Measurements from ENCODE around the gene VEZF1. TPM values are rescaled to one million over a fixed set of nuclear protein-coding genes. Genes with fewer than 3 reads are reported as not detected.

VEZF1 gene
- total RNA-seq, 1 donor from 2014 or later = 50.9 TPM

GRCh38 chr17:57956291-57957119 lies 31.5 kb downstream of the VEZF1 start:
- DNase-seq (ENCODE audit: low read depth) (no peak), FAIRE-seq (no peak)
- H4K20me1 ChIP-seq (ENCODE audit: insufficient read depth, low read length) = no peaks in the 10 kb centered on the region
- Mint-ChIP-seq H3K9me3 (ENCODE audit: unreplicated experiment) (peaks cover 2% of the 10 kb centered on the region), H3K4me1 (ENCODE audit: low read depth, unreplicated experiment) (peaks cover 36% of the 10 kb centered on the region), H3K27me3 (ENCODE audit: low read depth, unreplicated experiment) (no peaks in the 10 kb centered on the region), H3K36me3 (ENCODE audit: low read depth, unreplicated experiment) (no peaks in the 10 kb centered on the region), H3K4me3 (ENCODE audit: unreplicated experiment) (peak overlapping the region; percentile 84), H3K27ac (ENCODE audit: unreplicated experiment) (peak overlapping the region; percentile 87)
- no peak overlapping the region for H3K27ac ChIP-seq (ENCODE audit: low read depth, low read length)
- no peak overlapping the region for H3K9ac ChIP-seq (ENCODE audit: low read length)
- no peak overlapping the region for H3K4me3 ChIP-seq (ENCODE audit: insufficient read depth, low read depth, low read length)
- H2AFZ ChIP-seq (ENCODE audit: low read depth, low read length) = no peak overlapping the region
- H3K4me2 ChIP-seq (ENCODE audit: low read length) = peak overlapping the region; percentile 96
- H3K27me3 ChIP-seq (ENCODE audit: insufficient read depth, low read length) = no peaks in the 10 kb centered on the region
- H3K79me2 ChIP-seq (ENCODE audit: insufficient read depth, low read length) = peaks cover 29% of the 10 kb centered on the region
- TF ChIP-seq CTCF (IDR thresholded peaks at IDR 0.05; ENCODE audit: insufficient read depth, low read depth, low read length) = no peak
- TF ChIP-seq EZH2 (IDR thresholded peaks at IDR 0.05; ENCODE audit: insufficient read depth, low read length) = no peak
- H3K4me1 ChIP-seq (ENCODE audit: insufficient read depth, low read length) = peaks cover 24% of the 10 kb centered on the region
- H3K36me3 ChIP-seq (ENCODE audit: insufficient read depth, low read length) = no peaks in the 10 kb centered on the region
- H3K9me3 ChIP-seq (ENCODE audit: insufficient read depth, low read depth, low read length) = no peaks in the 10 kb centered on the region

GRCh38 chr17:57955183-57955931 lies 32.7 kb downstream of the VEZF1 start, which contains the start of gene CUEDC1:
Gene CUEDC1, minus strand, starts transcription at chr17:57955412. Its CDS starts 69,848 bp downstream, at chr17:57885564.
- Histone ChIP-seq H4K20me1 (ENCODE audit: insufficient read depth, low read length) (no peaks in the 10 kb centered on the region), H3K36me3 (ENCODE audit: insufficient read depth, low read length) (no peaks in the 10 kb centered on the region), H3K27ac (ENCODE audit: low read depth, low read length) (peak within 1 kb of the TSS; percentile 57), H3K4me3 (ENCODE audit: insufficient read depth, low read depth, low read length) (peak within 1 kb of the TSS; percentile 67), H3K9ac (ENCODE audit: low read length) (peak within 1 kb of the TSS; percentile 85), H3K27me3 (ENCODE audit: insufficient read depth, low read length) (no peaks in the 10 kb centered on the region), H3K4me2 (ENCODE audit: low read length) (peak within 1 kb of the TSS; percentile 96), H3K79me2 (ENCODE audit: insufficient read depth, low read length) (peaks cover 31% of the 10 kb centered on the region), H3K4me1 (ENCODE audit: insufficient read depth, low read length) (peaks cover 33% of the 10 kb centered on the region), H3K9me3 (ENCODE audit: insufficient read depth, low read depth, low read length) (no peaks in the 10 kb centered on the region), H2AFZ (ENCODE audit: low read depth, low read length) (peak within 1 kb of the TSS; percentile 68)
- no peak for FAIRE-seq
- Mint-ChIP-seq H3K9me3 (ENCODE audit: unreplicated experiment) (peaks cover 2% of the 10 kb centered on the region), H3K27me3 (ENCODE audit: low read depth, unreplicated experiment) (no peaks in the 10 kb centered on the region), H3K4me3 (ENCODE audit: unreplicated experiment) (peak within 1 kb of the TSS; percentile 91), H3K36me3 (ENCODE audit: low read depth, unreplicated experiment) (no peaks in the 10 kb centered on the region), H3K27ac (ENCODE audit: unreplicated experiment) (peak within 1 kb of the TSS; percentile 93), H3K4me1 (ENCODE audit: low read depth, unreplicated experiment) (peaks cover 46% of the 10 kb centered on the region)
- no peak for DNase-seq (ENCODE audit: low read depth)
- TF ChIP-seq EZH2 (IDR thresholded peaks at IDR 0.05; ENCODE audit: insufficient read depth, low read length) (no peak), CTCF (IDR thresholded peaks at IDR 0.05; ENCODE audit: insufficient read depth, low read depth, low read length) (no peak)
